ENCODE measurements around the gene ZNF282.

The ZNF282 gene

GRCh38 chr7:149194799-149195179 lies 557 bp upstream of the ZNF282 start:
- no peak for DNase-seq

GRCh38 chr7:149196151-149196704 lies 882 bp downstream of the ZNF282 start:
- no peak for DNase-seq

- no peak for DNase-seq
Observed at GRCh38 chr7:149196705-149197171, 1.4 kb downstream of the ZNF282 start.

GRCh38 chr7:149197675-149198074 lies 2.3 kb downstream of the ZNF282 start:
- no peak for DNase-seq

GRCh38 chr7:149198161-149198816 lies 2.9 kb downstream of the ZNF282 start:
- no peak for DNase-seq

GRCh38 chr7:149199234-149199995 lies 4.1 kb downstream of the ZNF282 start:
- no peak for DNase-seq

GRCh38 chr7:149202831-149203231 lies 7.5 kb downstream of the ZNF282 start:
- no peak for DNase-seq

GRCh38 chr7:149205690-149206381 lies 10.5 kb downstream of the ZNF282 start:
- DNase-seq = no peak

GRCh38 chr7:149207324-149208035 lies 12.1 kb downstream of the ZNF282 start:
- DNase-seq = no peak

GRCh38 chr7:149209518-149210269 lies 14.3 kb downstream of the ZNF282 start:
- peak; percentile 39 to 47 for DNase-seq

- no peak for DNase-seq
Observed at GRCh38 chr7:149210551-149210950, 15.2 kb downstream of the ZNF282 start.

- no peak for DNase-seq
Observed at GRCh38 chr7:149214020-149214720, 18.8 kb downstream of the ZNF282 start.

GRCh38 chr7:149216402-149216801 lies 21.1 kb downstream of the ZNF282 start:
- no peak for DNase-seq

GRCh38 chr7:149217570-149217969 lies 22.2 kb downstream of the ZNF282 start:
- DNase-seq = no peak

GRCh38 chr7:149218469-149219420 lies 23.4 kb downstream of the ZNF282 start:
- DNase-seq = no peak

GRCh38 chr7:149220534-149220933 lies 25.2 kb downstream of the ZNF282 start:
- DNase-seq = no peak

GRCh38 chr7:149223176-149223575 lies 27.8 kb downstream of the ZNF282 start:
- no peak for DNase-seq

- DNase-seq = no peak
Observed at GRCh38 chr7:149223761-149224160, 28.4 kb downstream of the ZNF282 start.

- DNase-seq = no peak
Observed at GRCh38 chr7:149224352-149224751, 29.0 kb downstream of the ZNF282 start.

GRCh38 chr7:149225106-149225505 lies 29.8 kb downstream of the ZNF282 start:
- DNase-seq = no peak

All from inflammatory macrophage (primary cell).